ENCODE measurements around the gene CNTNAP2. TPM values are rescaled to one million over a fixed set of nuclear protein-coding genes. Genes with fewer than 3 reads are reported as not detected.

Gene CNTNAP2
- total and polyA plus RNA-seq, 9 of the 15 experiments (the other 6 are each of a cell fraction or from before 2014, with no cell fraction given): 0.04 to 0.62 (median 0.09) TPM; not detected in 4

DNA sequence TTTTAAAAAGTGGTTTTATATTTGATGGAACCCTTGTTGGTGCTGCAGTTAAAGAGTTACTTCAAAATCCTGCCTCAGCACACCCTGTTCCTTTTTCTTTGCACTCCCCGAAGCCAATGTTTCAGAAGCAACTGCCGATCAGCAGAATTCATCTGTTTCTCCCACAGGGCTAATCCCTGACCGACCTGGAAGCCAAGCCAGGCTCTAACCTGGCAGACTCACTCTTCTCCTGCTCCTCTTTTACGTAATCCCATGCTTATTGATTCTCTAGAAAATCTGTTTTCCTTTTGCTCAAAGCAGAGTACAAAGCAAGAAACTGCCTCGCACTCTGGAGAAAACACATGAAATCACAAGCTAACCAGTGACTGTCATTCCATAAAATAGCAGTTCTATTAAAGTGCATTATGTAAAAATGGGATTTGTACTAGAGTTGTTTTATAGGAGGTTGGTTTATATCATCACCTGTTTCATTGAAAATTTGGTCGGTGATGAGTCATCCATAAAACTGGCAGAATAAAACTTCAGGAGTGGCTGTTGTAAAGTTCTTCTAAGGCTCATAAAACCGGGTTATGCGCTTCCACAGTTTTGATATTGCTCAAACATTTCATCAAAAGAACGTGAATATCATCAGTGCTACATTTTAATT, 99.9 kb downstream of the CNTNAP2 start:
- under 1% methylated on average over 9 of the region's 9 CpGs for WGBS (ENCODE audit: insufficient coverage, low coverage, missing lambda C conversion rate)
- POLR2A ChIA-PET: no interaction called here
- ATAC-seq (no peak), FAIRE-seq (no peak), DNase-seq (ENCODE audit: extremely low read depth in 1 of 4, low spot score in 3 of 4) (no peak)
- in situ Hi-C loops (cut with MboI) (no loop called here), intact Hi-C loops (cut with micrococcal nuclease) (no loop called here)
- TF ChIP-seq ZNF318 (IDR thresholded peaks at IDR 0.05; ENCODE audit: borderline replicate concordance in 1 of 2, low read depth in 1 of 2) (no peak), SLC30A9 (CRISPR knock-in tag; IDR thresholded peaks at IDR 0.05) (no peak)
- H3K9me3 ChIP-seq (replicated peaks; ENCODE audit: control insufficient read depth, insufficient read depth, low read depth, low read length): no peaks in the 10 kb centered on the region
- no peaks in the 10 kb centered on the region for H4K20me1 ChIP-seq (replicated peaks; ENCODE audit: control insufficient read depth, insufficient read depth, low read length)
- BruUV-seq (replicated peaks): no TSS peak
- no peaks in the 10 kb centered on the region for H3K4me1 ChIP-seq (replicated peaks in 1 of 2; ENCODE audit: control insufficient read depth in 2 of 2, insufficient read depth in 2 of 2, low read length in 2 of 2)
- no peaks in the 10 kb centered on the region for H3K79me2 ChIP-seq (ENCODE audit: control insufficient read depth, insufficient read depth, low read length)
- H3K27me3 ChIP-seq (ENCODE audit: control insufficient read depth in 2 of 2, insufficient read depth in 2 of 2, low read length in 2 of 2): no peaks in the 10 kb centered on the region
- no peak overlapping the region for H3K4me2 ChIP-seq (ENCODE audit: insufficient read depth, low read length)
- no peaks in the 10 kb centered on the region for H3K36me3 ChIP-seq (ENCODE audit: control insufficient read depth, insufficient read depth, low read length)
- no peak overlapping the region for H3K27ac ChIP-seq (ENCODE audit: extremely low read depth, low read depth, low read length)
- no peak overlapping the region for H2AFZ ChIP-seq (ENCODE audit: low read depth, low read length)
- CTCF ChIA-PET (ENCODE audit: low intra/inter-chr PET ratio): no interaction called here
- no peak overlapping the region for H3K9ac ChIP-seq (ENCODE audit: insufficient read depth in 1 of 2, low read depth in 2 of 2, low read length in 2 of 2)
- H3K4me3 ChIP-seq: no peak overlapping the region
- H3K9me1 ChIP-seq (ENCODE audit: control insufficient read depth, insufficient read depth, low read length): no peaks in the 10 kb centered on the region
